GM21528 (cell line): ENCODE measurements around the gene SLC45A3.

Source experiments
- ATAC-seq: cut with Tn5 transposase; IDR thresholded peaks from one replicate; pipeline ENCODE4 v1.9.1; 2021; ENCODE audit warnings: mild to moderate bottlenecking, moderate library complexity; ENCODE audit not compliant: unreplicated experiment, low FRiP score

The SLC45A3 gene

DNA sequence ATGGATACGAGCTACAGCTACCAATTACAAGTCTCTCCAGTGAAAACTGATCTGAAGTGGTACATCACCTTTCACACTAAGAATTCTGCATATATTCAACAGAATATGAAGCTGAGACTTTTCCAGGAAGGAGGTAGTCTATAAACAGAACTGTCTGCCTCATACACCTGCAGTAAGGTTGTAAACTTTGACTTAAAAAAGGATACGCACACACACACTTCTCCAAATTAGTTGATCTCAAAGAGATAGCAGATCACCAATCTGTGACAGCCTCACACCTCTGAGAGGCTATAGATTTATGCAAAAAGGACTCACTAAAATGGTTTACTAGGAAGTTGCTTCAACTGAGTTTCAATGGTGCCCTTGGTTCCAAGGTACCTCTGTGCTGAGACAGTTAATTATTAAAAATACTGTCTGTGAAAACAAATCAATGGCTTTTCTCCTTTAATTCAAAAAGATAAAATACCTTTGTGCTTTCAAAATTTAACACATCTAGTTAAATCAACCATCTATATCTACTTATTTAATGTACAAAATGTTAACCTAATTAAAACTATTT, 66.4 kb downstream of the SLC45A3 start:
- no peak for ATAC-seq

DNA sequence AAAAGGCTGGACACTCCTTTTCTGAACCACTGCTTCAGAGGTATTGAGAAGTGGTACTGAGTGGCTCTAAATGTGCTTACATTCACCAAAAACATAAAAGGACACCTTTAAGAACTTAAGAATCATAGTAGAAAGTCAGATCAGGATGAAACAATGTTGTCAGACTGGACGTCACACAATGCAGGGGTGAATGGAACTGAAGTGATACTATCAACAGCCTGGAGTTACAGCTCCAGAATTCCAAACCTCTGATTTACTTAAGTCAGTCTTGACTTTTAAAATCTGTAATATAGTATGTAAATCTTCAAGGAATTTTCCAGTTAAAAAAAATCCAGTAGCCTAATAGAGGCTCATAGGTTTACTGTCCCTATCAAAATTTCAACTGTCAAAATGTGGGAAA, 67.8 kb downstream of the SLC45A3 start:
- no peak for ATAC-seq

DNA sequence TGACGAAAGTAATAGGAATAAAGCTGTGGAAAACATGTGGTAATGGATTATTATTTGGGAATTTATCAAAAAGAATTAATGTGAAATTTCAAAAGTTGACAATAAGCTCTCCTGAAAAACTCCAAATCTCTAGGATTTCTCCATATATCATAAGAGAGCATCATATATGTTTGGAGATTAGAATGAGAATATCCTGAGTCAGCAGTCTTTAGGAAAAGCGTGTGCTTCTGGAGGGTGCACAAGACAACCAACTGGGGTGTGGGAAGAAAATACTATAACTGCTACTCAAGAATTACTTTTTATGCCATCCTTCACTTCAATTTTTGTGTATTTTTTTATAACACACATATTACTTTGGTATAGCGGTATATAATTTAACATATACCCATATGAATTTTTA, 68.2 kb downstream of the SLC45A3 start:
- no peak for ATAC-seq

DNA sequence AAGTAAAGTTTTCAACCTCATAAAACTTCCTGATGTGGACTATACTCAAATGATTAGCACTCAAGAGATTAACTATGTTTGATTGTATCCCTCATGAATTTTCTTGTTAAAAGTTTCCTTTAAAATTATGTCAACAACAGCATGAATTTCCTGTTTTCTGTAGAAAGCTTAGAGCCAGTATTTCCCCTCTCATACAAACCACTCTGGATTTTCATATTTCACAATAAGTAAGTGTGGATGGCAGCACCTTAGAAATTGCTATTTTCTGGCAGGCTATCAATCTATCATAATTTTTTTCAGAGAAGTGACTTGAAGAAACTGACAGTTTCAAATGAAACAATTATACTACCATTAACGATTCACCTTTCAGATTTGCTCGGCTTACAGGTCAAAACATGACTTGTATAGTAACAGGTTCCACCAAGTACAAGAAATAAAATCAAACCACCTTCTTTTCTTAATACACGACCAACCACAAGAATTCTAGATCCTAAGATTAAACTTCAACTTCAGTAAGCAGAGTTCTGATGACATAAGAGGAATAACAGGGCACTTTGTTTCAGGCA, 69.3 kb downstream of the SLC45A3 start:
- ATAC-seq, result no peak

DNA sequence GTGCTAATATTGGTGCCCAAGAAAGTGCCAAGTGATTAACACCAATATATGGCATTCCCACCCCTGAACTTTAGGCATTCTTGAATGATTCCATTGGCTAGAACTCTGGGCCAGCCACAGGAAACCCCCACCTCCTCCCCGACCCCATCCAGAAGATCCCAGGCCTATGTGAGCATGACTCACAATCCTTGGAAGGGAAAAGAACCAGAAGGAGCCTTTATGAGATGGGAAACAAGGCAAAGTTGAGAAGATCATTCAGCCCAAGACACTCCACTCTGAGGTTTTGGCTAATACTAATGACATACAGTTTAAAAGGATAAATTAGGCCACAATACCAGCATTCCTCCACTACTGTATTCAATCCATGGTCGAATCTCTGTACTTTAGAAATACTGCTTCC, 70.3 kb downstream of the SLC45A3 start:
- no peak for ATAC-seq
